Memory B cell (primary cell): ENCODE results near the gene ATP6V0B.
A peak's percentile ranks its signal among the peaks of the same experiment; 100 is the strongest.

ENCODE experiments used
- ATAC-seq: fragments of 150-1000 bp; cut with Tn5 transposase; 2 replicates; pipeline ENCODE4 v1.10.0; 2021; ENCODE audit warnings: low read depth, mild to moderate bottlenecking, moderate library complexity
- DNase-seq, 2 donors: peaks; one replicate each; pipeline ENCODE4 v3.0.0; 2022; ENCODE audit warnings: low spot score in 2 of 2
- H3K27ac Mint-ChIP-seq: one replicate; pipeline ENCODE4 v1.8.0; 2022; ENCODE audit warnings: mild to moderate bottlenecking, moderate library complexity, mixed read lengths
- H3K27me3 Mint-ChIP-seq: one replicate; pipeline ENCODE4 v1.8.0; 2022; ENCODE audit warnings: mixed read lengths
- H3K36me3 Mint-ChIP-seq: one replicate; pipeline ENCODE4 v1.8.0; 2022; ENCODE audit warnings: mild to moderate bottlenecking, mixed read lengths
- H3K4me1 Mint-ChIP-seq: one replicate; pipeline ENCODE4 v1.8.0; 2022; ENCODE audit warnings: mixed read lengths
- H3K4me3 Mint-ChIP-seq: one replicate; pipeline ENCODE4 v1.8.0; 2022; ENCODE audit warnings: mild to moderate bottlenecking, moderate library complexity, mixed read lengths
- H3K9me3 Mint-ChIP-seq: one replicate; pipeline ENCODE4 v1.8.0; 2022; ENCODE audit warnings: mixed read lengths

ATP6V0B gene

DNA sequence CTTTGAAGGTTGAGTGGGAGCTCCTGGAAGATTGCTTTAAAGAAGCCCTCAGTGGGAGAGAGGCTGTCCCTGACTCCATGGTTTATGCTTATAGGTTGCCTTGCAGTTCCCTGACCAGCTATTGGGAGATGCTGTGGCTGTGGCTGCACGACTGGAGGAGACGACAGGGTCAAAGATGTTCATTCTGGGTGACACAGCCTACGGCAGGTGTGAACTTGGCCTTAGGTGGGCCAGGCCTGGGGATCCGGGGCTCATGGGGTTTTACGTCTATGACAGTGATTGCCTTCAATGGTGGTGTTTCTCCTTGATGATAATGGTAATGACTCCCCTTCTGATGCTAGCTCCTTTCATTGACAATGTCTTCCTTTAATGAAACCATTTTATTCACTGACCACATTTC, 4.3 kb upstream of the ATP6V0B start:
- Mint-ChIP-seq H3K4me1 (peaks cover 23% of the 10 kb centered on the region), H3K27ac (no peak overlapping the region), H3K4me3 (peak overlapping the region; percentile 96), H3K36me3 (no peaks in the 10 kb centered on the region), H3K27me3 (no peaks in the 10 kb centered on the region), H3K9me3 (no peaks in the 10 kb centered on the region)
- no peak for DNase-seq
- ATAC-seq, result no peak

DNA sequence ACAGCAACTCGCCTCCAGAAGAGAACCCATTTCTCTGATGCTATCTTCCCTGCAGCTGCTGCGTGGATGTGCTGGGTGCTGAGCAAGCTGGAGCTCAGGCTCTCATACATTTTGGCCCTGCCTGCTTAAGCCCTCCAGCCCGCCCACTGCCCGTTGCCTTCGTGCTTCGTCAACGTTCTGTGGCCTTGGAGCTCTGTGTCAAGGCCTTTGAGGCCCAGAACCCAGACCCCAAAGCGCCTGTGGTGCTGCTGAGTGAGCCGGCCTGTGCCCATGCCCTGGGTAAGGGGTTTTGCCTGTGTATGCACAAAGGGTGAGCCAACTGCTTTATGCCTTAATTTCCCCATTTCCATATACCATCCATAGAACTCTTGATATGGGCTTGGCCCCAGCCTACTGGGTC, 3.8 kb upstream of the ATP6V0B start:
- Mint-ChIP-seq H3K27ac (no peak overlapping the region), H3K9me3 (no peaks in the 10 kb centered on the region), H3K4me1 (peaks cover 27% of the 10 kb centered on the region), H3K36me3 (no peaks in the 10 kb centered on the region), H3K4me3 (peak overlapping the region; percentile 96), H3K27me3 (no peaks in the 10 kb centered on the region)
- DNase-seq, result no peak
- ATAC-seq, result no peak

DNA sequence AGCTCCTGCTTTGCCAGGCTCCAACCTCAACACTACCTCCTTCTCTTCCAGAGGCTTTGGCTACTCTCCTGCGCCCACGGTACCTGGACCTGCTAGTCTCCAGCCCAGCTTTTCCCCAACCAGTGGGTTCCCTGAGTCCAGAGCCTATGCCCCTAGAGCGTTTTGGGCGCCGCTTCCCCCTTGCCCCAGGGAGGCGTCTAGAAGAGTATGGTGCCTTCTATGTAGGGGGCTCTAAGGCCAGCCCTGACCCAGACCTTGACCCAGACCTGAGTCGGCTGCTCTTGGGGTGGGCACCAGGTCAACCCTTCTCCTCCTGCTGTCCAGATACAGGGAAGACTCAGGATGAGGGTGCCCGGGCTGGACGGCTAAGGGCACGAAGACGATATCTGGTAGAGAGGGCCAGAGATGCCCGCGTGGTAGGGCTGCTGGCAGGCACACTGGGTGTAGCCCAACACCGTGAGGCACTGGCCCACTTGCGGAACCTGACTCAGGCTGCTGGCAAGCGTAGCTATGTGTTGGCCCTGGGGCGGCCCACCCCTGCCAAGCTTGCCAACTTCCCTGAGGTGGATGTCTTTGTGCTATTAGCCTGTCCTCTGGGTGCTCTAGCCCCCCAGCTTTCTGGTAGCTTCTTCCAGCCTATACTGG, 3.3 kb upstream of the ATP6V0B start:
- ATAC-seq, result no peak
- no peaks in the 10 kb centered on the region for H3K9me3 Mint-ChIP-seq
- H3K4me3 Mint-ChIP-seq, result peak overlapping the region; percentile 96
- DNase-seq, result no peak
- H3K36me3 Mint-ChIP-seq, result peaks cover 3% of the 10 kb centered on the region
- H3K27me3 Mint-ChIP-seq, result no peaks in the 10 kb centered on the region
- H3K27ac Mint-ChIP-seq, result no peak overlapping the region
- peaks cover 31% of the 10 kb centered on the region for H3K4me1 Mint-ChIP-seq

DNA sequence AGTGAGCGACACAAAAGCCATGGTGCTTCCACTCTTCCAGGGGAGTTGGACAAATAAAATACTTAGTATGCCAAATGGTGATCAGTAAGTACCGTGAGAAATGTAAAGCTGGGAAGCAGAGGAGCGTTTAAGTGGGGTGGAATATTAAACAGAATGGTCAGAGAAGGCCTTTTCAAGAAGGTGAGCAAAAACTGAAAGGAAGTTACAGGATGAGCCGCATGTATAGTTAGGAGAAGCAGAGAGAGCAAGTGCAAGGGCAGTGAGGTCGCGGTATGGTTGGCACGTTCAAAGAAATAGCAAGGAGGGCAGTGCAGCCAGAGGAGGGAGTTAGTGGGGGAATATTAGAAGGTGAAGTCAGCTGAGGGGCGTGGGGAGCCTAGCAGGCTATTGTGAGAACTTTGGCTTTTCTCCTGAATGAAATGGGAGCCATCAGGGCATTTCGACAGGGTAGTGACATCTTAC, 748 bp upstream of the ATP6V0B start:
- no peak for DNase-seq
- peaks cover 53% of the 10 kb centered on the region for H3K4me1 Mint-ChIP-seq
- H3K27me3 Mint-ChIP-seq, result no peaks in the 10 kb centered on the region
- no peak for ATAC-seq
- H3K9me3 Mint-ChIP-seq, result no peaks in the 10 kb centered on the region
- peak overlapping the region; percentile 96 for H3K4me3 Mint-ChIP-seq
- peaks cover 19% of the 10 kb centered on the region for H3K36me3 Mint-ChIP-seq
- peak overlapping the region; percentile 91 for H3K27ac Mint-ChIP-seq

DNA sequence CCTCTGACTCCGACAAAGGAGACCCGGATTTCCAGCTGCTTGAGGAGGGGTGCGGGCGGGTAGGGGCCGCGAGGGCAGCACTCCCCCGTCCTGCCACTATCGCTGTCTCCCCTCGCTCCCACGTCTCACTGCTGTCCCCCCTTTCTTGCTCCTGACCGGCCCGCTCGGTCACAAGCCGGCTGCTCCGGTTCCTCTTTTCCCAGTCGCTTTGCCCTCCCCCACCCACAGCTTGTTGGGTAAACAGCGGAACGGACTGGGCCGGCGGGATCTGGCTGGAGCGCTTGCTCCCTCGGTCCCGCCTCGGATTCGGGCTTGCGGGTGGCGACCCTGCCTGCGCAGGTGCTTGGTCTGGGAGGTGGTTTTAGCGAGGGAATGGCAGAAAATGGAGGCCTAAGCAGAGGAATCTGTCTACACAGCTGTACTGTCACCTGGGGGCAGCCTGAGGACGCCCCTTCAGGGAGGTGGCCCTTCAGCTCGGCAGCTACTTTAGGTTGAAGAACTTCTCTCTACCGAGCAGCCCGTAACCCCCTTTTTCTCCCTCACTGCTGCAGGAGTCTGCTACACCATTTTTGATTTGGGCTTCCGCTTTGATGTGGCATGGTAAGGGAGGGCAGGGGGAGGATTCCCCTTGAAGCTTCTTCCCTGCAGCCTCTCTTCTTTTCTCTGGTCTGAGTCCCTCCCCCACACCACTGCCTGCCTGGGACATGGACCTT, 645 bp downstream of the ATP6V0B start:
- Mint-ChIP-seq H3K4me3 (peak overlapping the region; percentile 96), H3K27me3 (no peaks in the 10 kb centered on the region), H3K9me3 (no peaks in the 10 kb centered on the region), H3K4me1 (peaks cover 47% of the 10 kb centered on the region), H3K27ac (peak overlapping the region; percentile 91), H3K36me3 (peaks cover 19% of the 10 kb centered on the region)
- peak; percentile 23 for ATAC-seq
- DNase-seq, result no peak

DNA sequence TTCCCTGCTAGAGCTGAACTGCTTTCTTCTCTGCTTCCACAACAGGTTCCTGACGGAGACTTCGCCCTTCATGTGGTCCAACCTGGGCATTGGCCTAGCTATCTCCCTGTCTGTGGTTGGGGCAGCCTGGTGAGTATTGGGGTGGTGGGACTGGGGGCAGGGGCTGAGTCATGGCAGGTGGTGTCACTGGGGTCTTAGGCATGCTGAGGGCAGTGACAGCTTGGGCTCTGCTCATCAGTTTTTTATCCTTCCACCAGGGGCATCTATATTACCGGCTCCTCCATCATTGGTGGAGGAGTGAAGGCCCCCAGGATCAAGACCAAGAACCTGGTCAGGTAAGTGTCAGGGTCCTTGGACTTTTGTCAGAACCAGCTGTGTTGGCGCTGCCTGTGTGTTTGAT, 1.3 kb downstream of the ATP6V0B start:
- H3K4me3 Mint-ChIP-seq, result peak overlapping the region; percentile 96
- peak overlapping the region; percentile 91 for H3K27ac Mint-ChIP-seq
- H3K36me3 Mint-ChIP-seq, result peaks cover 19% of the 10 kb centered on the region
- ATAC-seq (no peak), DNase-seq (no peak)
- no peaks in the 10 kb centered on the region for H3K27me3 Mint-ChIP-seq
- H3K4me1 Mint-ChIP-seq, result peaks cover 46% of the 10 kb centered on the region
- no peaks in the 10 kb centered on the region for H3K9me3 Mint-ChIP-seq

DNA sequence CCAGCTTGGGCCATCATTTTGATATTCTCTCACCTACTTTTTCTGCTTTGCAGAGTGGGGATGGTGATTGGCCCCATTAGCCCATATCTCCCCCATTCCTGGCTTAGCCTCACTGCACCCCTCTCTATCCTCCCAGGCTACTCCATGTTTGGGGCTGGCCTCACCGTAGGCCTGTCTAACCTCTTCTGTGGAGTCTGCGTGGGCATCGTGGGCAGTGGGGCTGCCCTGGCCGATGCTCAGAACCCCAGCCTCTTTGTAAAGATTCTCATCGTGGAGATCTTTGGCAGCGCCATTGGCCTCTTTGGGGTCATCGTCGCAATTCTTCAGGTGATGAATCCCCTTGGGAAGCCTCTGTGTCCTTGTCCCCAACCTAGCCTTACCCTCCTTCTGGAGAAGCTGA, 2.1 kb downstream of the ATP6V0B start:
- H3K27me3 Mint-ChIP-seq, result no peaks in the 10 kb centered on the region
- peaks cover 46% of the 10 kb centered on the region for H3K4me1 Mint-ChIP-seq
- no peaks in the 10 kb centered on the region for H3K9me3 Mint-ChIP-seq
- H3K36me3 Mint-ChIP-seq, result peaks cover 19% of the 10 kb centered on the region
- H3K4me3 Mint-ChIP-seq, result peak overlapping the region; percentile 6
- H3K27ac Mint-ChIP-seq, result peak overlapping the region; percentile 19
- no peak for ATAC-seq
- DNase-seq, result no peak

DNA sequence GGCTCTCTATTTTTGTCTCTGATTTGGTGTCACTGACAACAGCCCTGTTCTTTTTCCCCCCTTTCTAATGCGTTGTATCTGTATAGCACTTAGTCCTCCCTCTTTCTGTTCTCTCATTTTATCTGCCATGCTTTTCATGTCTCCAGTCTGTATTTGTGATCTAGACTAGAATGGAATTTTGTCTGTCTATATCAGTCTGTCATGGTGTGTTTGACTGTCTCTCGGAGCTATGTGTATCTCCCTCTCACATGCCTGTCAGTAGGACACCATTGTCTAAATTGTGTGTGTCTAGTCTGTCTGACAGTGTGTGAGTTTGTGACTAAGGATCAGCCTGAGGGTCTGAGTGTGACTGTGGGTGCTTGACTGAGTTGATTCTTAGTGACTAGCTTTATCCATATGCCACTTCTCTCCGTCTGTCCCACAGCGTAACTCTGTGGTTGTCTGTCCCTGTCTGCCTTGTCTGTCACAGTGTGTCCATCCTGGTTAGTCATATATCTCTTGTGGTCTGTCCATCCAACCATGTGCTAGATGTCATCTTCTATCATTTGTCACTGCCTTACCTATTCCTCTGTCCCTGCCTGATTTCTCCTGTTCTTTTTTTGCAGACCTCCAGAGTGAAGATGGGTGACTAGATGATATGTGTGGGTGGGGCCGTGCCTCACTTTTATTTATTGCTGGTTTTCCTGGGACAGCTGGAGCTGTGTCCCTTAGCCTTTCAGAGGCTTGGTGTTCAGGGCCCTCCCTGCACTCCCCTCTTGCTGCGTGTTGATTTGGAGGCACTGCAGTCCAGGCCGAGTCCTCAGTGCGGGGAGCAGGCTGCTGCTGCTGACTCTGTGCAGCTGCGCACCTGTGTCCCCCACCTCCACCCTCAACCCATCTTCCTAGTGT, 2.9 kb downstream of the ATP6V0B start:
- Mint-ChIP-seq H3K4me3 (peak overlapping the region; percentile 40), H3K4me1 (peaks cover 46% of the 10 kb centered on the region), H3K9me3 (no peaks in the 10 kb centered on the region), H3K36me3 (peaks cover 19% of the 10 kb centered on the region), H3K27me3 (no peaks in the 10 kb centered on the region), H3K27ac (peak overlapping the region; percentile 19)
- no peak for ATAC-seq
- DNase-seq, result no peak

DNA sequence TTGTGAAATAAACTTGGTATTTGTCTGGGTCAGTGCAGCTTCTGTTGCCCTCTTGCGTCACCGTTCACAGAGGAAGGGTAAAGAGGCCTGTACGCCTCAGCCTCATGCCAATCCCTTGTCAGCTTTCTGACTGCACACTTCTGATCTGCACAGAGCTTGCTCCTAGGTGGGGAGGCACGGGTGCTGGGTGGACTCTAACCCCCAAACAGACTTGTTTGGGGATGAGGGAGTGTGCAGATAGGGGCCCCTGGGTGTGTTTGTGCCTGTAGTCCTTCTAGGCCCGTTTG, 3.4 kb downstream of the ATP6V0B start:
- H3K9me3 Mint-ChIP-seq, result no peaks in the 10 kb centered on the region
- no peak overlapping the region for H3K27ac Mint-ChIP-seq
- peaks cover 19% of the 10 kb centered on the region for H3K36me3 Mint-ChIP-seq
- DNase-seq (no peak), ATAC-seq (no peak)
- no peaks in the 10 kb centered on the region for H3K27me3 Mint-ChIP-seq
- H3K4me3 Mint-ChIP-seq, result peak overlapping the region; percentile 70
- H3K4me1 Mint-ChIP-seq, result peaks cover 46% of the 10 kb centered on the region

DNA sequence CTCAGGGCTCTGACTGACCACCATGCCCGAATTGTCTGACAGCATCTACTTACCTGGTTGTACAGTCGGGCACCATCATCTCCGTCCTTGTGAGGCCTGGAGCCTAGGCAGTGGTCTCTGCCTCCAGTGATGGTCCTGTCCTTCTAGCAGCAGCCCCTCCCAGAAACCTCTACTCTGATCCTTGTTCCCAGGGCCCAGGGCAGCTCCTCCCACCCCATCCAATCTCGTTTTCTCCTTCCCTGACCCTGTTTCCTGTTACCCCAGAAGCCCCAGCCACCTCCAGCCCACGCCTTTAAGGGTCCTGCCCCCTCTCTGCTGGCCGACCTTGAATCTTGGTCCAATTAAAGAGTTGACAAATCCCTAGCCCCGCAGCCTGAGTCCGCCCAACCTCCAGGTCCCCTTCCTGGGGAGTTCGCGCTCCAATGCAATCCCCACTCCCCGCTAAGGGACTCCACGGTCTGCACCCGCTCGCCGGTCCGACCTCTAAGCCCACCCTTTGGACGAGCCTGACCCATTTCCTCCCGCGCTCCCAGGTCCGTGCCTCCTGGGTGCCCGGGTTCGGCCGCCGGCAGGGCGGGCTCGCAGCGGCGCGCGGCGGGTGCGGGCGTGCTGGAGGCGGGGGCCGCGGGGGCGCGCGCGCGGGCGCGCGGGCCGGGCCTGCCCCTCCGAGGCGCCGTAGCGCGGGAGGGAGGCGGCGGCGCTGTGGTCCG, 3.9 kb downstream of the ATP6V0B start, which contains the start of gene B4GALT2:
Gene B4GALT2 (plus strand): TSS at position 660 of the 710 bp plus-strand sequence. CDS start 1,951 bp downstream, outside the sequence.
- H3K27me3 Mint-ChIP-seq, result no peaks in the 10 kb centered on the region
- DNase-seq (no peak), ATAC-seq (peak; percentile 13)
- no peak within 1 kb of the TSS for H3K27ac Mint-ChIP-seq
- no peaks in the 10 kb centered on the region for H3K9me3 Mint-ChIP-seq
- H3K4me1 Mint-ChIP-seq, result peaks cover 44% of the 10 kb centered on the region
- peaks cover 19% of the 10 kb centered on the region for H3K36me3 Mint-ChIP-seq
- H3K4me3 Mint-ChIP-seq, result peak within 1 kb of the TSS; percentile 85

DNA sequence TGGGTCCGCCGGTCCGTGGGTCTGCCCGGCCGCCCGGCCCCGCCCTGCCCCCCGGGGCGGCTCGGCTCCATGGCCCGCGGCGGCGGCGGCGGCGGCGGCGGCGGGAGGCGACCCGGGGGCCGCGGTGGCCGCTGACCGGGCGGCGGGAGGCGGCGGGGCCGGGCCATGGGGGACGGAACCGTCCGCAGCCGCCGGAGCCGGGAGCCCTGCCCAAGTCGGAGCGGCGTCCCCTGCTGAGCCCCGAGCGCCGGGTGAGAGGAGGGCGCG, 4.4 kb downstream of the ATP6V0B start:
- DNase-seq (no peak), ATAC-seq (no peak)
- Mint-ChIP-seq H3K36me3 (peaks cover 19% of the 10 kb centered on the region), H3K27ac (no peak overlapping the region), H3K27me3 (no peaks in the 10 kb centered on the region), H3K4me1 (peaks cover 39% of the 10 kb centered on the region), H3K9me3 (no peaks in the 10 kb centered on the region), H3K4me3 (no peak overlapping the region)

DNA sequence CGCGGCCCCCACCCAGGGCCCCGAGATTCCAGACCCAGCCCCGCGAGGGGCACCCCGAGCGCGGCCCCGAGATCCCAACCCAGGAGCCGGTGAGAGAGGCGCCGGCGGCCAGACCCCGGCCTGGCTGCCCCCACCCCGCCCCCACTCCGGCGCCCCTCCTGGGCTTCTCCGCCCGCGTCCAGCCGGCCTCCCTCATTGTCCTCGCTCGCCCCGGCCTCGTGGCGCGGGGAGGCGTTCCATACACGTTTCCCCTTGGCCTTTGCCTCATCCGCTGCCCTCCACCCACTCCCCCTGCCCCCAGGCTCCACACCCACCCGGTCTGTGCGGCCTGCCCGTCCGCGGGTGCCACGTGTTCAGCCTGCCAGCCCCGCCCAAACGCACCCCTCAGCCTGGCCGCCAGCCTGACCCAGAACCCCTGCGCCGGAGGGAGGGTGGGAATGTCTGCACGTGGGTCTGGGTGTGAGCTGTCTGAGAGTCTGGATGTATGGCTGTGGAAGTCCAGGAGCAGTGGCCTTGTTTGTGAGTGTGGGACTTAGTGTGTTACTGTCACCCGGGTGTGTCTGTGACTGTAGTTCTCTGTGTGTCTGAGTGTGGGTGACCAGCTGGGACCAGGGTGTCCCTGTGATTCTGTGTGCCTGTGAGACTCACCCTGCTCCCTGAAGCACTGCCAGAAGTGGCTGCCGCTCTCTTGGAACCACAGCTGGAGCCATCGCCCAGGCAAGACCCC, 4.9 kb downstream of the ATP6V0B start:
- Mint-ChIP-seq H3K27ac (no peak overlapping the region), H3K4me1 (peaks cover 37% of the 10 kb centered on the region), H3K9me3 (no peaks in the 10 kb centered on the region), H3K36me3 (peaks cover 19% of the 10 kb centered on the region), H3K4me3 (peak overlapping the region; percentile 85), H3K27me3 (no peaks in the 10 kb centered on the region)
- DNase-seq (no peak), ATAC-seq (no peak)

DNA sequence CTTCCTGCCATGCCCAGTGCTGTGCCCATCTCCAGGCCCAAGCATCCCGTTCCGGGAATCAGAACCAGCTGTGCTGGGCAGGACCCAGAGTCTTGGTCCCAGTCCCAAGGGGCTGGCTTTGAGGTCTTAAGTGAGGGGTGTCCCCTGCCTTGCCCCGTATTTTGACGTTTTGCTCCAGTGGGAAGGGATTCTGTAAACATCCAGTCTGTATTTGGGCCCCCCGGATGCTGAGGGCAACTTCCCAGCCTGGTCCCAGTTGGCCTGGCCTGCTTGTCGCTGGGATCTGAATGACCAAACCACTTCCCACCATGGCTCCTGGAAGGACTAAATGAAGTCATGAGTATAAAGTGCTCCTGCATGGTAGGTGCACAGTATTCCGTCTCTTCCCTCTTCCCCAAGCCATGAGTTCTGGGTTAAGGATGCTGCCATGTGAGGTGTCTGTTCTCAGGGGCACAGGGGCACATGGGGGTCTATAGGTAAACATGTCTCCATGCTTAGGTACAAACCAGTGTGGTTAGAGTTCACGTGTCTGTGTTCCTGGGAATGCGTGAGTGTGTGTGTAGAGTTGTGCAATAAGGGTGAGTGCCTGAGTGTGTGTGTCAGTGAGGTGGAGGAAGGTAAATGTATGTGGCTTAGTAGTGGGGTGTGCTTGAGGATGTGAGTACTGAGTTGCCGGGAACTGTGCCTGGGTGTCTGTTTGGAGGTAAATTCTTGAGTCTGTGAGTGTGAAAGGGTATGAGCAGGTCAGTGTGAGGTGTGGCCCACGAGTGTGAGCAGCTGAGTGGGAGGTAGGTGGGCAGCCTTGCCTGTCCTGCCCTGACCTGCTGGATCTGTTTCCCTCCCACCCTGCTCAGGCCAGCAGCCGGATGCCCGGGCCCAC, 5.7 kb downstream of the ATP6V0B start:
- Mint-ChIP-seq H3K9me3 (no peaks in the 10 kb centered on the region), H3K4me1 (peaks cover 37% of the 10 kb centered on the region), H3K27ac (no peak overlapping the region), H3K4me3 (peak overlapping the region; percentile 85), H3K27me3 (no peaks in the 10 kb centered on the region), H3K36me3 (peaks cover 19% of the 10 kb centered on the region)
- ATAC-seq (no peak), DNase-seq (no peak)
